GM18517 (cell line): ENCODE data around the gene ZNF609.

Experiments used
- ATAC-seq: cut with Tn5 transposase; IDR thresholded peaks from one replicate; pipeline ENCODE4 v1.9.1; 2021; ENCODE audit warnings: mild to moderate bottlenecking, moderate library complexity; ENCODE audit not compliant: unreplicated experiment

The ZNF609 gene

DNA sequence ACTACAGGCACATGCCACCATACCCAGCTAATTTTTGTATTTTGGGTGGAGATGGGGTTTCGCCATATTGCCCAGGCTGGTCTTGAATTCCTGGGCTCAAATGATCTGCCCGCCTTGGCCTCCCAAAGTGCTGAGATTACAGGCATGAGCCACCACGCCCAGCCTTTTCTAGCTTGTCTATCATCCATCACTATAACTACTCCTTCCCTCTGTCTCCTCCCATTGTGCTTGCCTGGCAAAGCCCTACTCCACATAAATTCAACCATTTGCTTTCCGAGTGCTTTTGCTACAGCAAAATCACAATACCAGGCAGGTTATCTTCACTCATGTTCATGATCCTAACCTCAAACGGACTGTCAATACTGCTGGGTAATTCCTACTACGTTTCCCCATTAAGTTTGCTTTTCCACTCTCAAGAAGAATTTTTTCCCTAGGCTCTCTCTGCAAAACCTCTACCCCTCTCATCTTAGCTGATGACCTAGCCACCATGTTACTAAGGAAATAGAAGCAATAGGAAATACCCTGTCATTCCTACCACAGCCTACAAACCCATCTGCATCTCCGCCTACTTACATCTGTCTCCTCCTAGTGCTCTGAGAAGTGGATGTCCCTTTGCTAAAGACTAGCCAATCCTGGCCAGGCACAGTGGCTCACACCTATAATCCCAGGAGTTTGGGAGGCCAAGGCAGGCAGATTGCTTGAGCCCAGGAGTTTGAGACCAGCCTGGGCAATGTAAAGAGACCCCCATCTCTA, 250.5 kb downstream of the ZNF609 start:
- no peak for ATAC-seq

DNA sequence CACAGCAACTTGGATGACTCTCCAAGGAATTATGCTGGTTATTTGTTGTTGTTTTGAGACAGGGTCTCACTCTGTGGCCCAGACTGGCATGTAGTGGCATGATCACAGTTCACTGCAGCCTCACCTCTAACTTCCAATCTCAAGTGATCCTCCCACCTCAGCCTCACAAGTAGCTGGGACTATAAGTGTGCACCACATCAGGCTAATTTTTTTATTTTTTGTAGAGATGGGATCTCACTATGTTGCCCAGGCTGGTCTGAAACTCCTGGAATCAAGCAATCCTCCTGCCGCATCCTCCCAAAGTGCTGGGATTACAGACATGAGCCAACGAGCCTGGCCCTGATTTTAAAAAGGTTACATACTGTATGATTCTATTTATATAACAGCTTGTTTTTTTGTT, 252.0 kb downstream of the ZNF609 start:
- ATAC-seq: no peak

DNA sequence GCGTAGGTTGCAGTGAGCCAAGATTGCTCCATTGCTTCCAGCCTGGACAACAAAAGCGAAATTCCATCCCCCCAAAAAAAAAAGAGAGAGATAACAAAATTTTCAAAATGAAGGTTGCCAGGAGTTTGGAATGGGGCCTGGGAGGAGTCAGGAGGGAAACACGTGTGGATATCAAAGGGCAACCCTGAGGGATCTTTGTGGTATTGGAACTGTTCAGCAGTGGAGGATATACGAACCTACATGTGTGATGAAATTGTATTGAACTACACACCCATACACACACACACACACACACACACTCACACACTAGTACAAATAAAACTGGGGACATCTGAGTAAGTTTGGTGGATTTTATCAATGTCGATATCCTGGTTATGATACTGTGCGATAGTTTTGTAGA, 253.2 kb downstream of the ZNF609 start:
- no peak for ATAC-seq

DNA sequence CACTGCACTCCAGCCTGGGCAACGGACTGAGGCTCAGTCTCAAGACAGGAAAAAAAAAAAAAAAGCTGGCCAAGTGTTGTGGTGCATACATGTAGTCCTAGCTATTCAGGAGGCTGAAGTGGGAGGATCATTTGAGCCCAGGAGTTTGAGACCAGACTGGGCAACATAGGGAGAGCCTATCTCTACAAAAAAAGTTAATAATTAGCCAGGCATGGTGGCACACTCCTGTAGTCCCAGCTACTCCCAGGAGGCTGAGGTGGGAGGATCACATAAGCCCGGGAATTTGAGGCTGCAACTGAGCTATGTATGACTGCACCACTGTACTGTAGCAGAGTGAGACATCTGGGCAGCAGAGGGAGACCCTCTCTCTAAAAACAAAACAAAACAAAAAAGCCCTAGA, 256.1 kb downstream of the ZNF609 start:
- ATAC-seq: no peak

DNA sequence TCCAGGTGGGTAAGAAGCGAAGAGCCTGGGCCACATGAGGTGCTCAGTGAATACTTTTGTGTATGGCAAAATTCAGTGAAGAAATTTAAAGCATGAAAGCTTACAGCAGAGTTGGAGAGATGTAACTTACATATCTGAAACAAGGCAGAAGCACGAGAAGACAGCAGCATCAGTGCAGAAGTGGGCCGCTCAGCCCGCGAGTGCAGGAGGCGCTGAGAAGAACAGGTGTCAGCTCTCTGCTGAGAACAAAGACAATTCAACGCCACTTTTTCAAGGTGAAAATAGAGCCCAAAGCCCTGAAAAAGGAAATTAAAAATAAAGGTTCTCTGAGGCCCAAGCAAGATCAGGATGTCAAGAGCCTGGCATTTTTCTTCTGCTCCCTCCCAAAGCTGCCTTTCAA, 256.8 kb downstream of the ZNF609 start:
- no peak for ATAC-seq

DNA sequence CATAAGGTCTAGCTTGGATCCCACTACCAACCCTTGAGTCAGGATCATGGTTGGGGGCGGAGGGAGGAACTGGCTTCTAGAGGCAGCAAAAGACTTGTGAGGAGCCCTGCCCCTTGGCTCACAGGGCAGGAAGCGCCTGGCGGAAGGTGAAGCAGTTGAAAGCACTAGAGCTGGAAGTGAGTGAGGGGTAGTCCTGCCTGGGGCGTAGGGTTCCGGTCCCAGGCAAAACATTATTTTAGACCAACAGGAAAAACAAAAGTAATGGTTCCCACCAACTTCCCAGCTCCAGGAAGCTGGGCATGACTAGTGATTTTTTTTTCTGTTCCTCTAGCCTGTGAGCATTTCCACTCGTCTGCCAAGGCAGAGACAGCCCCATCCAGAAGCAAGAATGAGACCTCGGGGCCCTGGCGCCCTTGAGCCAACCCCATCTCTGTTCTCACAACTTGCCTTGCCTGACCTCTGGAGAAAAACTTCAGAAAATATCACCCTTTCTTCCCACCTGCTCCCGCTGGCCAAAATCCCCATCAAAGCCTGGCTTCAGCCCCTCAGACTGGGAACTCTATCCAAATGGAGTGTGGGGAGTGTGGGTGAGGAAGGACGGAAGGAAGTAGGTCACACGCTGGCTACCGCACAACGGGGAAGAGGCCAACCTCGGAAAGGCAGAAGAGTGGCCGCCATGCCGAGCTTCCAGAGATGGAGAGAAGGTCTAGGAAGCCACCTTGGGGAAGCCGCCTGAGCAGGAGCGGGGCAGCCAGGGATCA, 257.5 kb downstream of the ZNF609 start:
- ATAC-seq: no peak

DNA sequence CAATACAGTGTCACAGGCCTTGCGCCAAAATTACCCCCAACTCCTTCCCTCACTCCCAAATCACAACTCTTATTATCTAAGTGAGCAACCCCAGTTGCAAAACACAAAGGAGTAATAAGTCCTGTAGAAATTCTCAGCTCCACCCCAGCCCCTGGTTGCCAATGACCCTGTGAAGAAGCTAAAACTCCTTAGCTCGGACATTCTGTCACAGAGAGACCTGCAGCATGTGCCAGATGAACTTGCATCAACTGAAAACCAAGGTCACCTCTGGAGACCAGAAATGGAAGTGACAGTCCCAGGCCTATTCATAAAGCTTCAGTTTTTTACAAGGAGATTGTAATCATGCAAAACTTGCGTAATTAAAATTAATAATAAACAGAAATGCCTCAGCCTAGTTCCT, 259.8 kb downstream of the ZNF609 start:
- no peak for ATAC-seq

DNA sequence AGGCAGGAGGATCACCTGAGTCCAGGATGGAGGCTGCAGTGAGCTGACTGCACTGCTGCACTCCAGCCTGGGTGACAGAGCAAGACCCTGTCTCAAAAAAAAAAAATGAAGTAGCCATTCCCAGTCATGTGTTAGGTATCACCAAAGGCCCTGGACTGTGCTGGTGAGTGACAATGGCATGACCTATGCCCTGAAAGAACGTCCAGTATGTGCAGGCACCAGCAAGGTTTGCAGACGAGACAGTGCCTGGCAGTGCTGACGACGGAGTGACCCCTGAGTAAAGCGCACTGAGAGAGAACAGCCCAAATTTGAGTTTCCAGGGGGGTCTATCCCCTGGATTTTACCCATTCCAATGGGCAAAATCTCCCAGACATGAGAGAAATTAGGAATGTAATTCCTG, 269.8 kb downstream of the ZNF609 start:
- no peak for ATAC-seq

DNA sequence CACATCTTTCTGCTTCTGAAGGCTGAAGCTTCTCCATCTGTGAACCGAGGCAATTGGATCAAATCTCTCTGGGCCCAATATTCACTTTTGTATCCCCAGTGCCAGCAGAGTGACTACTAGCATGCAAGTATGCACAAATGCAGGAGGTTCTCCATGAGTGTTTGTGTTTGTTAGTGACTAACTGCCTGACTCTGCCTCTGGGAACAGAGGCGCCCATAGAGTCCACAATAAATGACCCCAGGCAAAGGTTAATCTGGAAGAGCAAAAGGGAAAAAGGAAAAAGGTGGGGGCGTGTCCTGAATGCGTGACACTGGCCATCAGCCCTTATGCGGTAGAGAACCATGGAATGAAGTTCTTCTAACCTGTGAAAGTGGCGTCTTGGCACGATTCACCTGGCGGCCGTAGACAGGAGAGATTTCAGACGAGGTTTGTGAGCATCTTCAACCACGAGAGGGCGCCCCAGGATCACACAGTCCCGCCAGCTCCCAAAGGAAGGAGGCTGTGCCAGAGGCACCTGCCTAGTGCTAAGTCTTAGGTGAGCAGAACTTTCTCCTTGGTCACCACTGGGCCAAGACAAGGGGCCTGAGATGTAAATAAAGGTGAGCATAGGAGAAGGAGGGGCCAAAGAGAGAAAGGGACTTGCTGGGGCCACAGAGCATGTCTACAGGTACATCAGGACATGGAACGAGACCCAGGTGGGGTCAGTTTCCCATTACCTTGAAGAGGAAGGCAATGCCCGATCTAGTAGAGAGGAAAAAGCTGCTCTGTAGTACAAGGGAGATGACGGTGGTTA, 270.8 kb downstream of the ZNF609 start:
- no peak for ATAC-seq

DNA sequence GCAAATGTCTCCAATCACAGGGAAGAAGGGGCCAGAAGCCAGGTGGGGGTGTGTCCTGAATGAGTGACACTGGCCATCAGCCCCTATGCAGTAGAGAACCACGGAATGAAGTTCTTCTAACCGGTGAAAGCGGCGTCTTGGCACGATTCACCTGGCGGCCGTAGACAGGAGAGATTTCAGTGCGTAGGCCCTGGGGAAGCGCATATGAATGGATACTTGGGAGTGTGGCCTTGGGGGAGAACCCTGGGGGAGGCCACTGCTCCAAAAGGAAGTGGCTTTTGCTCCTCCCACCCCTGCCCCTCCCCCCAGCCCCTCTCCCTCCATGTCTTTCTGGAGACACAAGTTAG, 271.4 kb downstream of the ZNF609 start:
- ATAC-seq: no peak

DNA sequence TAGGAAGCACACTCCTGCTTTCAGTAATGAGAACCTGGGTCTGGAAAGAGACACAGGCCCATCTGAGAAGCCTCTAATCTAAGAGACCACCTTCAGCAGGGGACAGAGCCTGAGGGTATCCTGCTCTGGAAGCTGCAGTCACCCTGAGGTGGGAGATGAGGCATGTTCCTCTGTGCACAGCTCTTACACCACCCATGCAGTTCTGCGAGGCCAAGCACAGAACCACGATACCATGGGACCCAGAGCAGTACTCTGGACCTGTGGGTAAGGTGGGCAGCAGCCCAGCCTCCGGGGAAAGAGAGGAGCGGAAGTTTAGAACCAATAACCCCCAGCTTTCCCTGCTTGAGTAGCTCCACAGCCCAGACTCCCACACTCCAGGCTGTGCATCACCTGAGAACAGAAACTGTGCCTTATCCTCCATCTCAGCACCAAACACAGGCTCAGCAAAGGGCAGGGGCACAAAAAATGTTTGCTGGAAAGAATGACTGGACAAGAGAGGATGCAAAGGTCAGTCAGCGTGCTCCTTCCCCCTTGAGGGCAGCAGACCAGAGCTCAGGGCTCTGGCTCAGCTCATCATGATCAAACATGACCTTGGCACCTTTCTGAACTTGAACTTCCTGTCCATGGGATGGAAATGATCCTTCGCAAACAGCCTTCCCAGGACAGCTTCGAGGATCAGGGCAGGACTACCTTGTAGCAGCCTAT, 271.9 kb downstream of the ZNF609 start:
- no peak for ATAC-seq
